ENCODE results near the gene C19orf44.

- TF ChIP-seq CTCF (IDR thresholded peaks at IDR 0.05; ENCODE audit: low read depth, low read length) = no peak
- no peak for TF ChIP-seq POLR2A (IDR thresholded peaks at IDR 0.05; ENCODE audit: extremely low read depth, insufficient read length)
- no peak for TF ChIP-seq MYC (IDR thresholded peaks at IDR 0.05; ENCODE audit: low read depth, low read length)
- TF ChIP-seq MAX (IDR thresholded peaks at IDR 0.05; ENCODE audit: low read depth, low read length) = no peak
These were observed 24.9 kb downstream of the C19orf44 start for GRCh38 chr19:16520986-16521624.
